ENCODE data around the gene ATP6V1B1.

GRCh38 chr2:70938586-70938950 lies 2.9 kb downstream of the ATP6V1B1 start:
- TF ChIP-seq CTCF (IDR thresholded peaks at IDR 0.05 in 2 of 3, conservative IDR thresholded peaks at IDR 0.05 in 1 of 3; ENCODE audit: control insufficient read depth in 2 of 3, extremely low read depth in 1 of 3, insufficient read depth in 1 of 3, low read depth in 3 of 3, low read length in 3 of 3) (no peak), RAD21 (IDR thresholded peaks at IDR 0.05; ENCODE audit: insufficient read depth, low read depth, low read length) (no peak), USF2 (IDR thresholded peaks at IDR 0.05; ENCODE audit: borderline replicate concordance, low read depth, low read length) (no peak), EGR1 (IDR thresholded peaks at IDR 0.05; ENCODE audit: borderline replicate concordance in 1 of 2, low read depth in 2 of 2, low read length in 2 of 2) (no peak), CEBPB (IDR thresholded peaks at IDR 0.05; ENCODE audit: borderline replicate concordance in 1 of 2, low read depth in 2 of 2, low read length in 2 of 2) (no peak), E4F1 (IDR thresholded peaks at IDR 0.05; ENCODE audit: borderline replicate concordance, partially characterized antibody) (no peak), POLR2AphosphoS5 (IDR thresholded peaks at IDR 0.05; ENCODE audit: low read length) (no peak), POLR2A (IDR thresholded peaks at IDR 0.05; ENCODE audit: low read depth, low read length) (no peak), RFX5 (IDR thresholded peaks at IDR 0.05; ENCODE audit: low read depth, low read length) (no peak), TCF7 (IDR thresholded peaks at IDR 0.05; ENCODE audit: borderline replicate concordance) (no peak), TBL1XR1 (IDR thresholded peaks at IDR 0.05; ENCODE audit: low read depth, low read length) (no peak), NFYB (IDR thresholded peaks at IDR 0.05; ENCODE audit: insufficient read depth, low read depth, low read length) (no peak), POLR2AphosphoS2 (IDR thresholded peaks at IDR 0.05; ENCODE audit: low read depth, low read length) (no peak), MTA2 (IDR thresholded peaks at IDR 0.05; ENCODE audit: low read depth) (no peak)

Data from GM12878 (cell line).